Myocyte (in vitro differentiated cells): ENCODE measurements around the gene PREPL. TPM values are rescaled to one million over a fixed set of nuclear protein-coding genes. Genes with fewer than 3 reads are reported as not detected.
"Not testable (repeated sequence)": the region's sequence is repeated elsewhere in the genome, so short reads cannot be mapped to it uniquely, and the experiment has no call there.

Experiments used
- DNase-seq: peaks from one replicate; pipeline ENCODE4 v3.0.0-alpha.2; 2012; ENCODE audit warnings: low read depth
- polyA plus RNA-seq: library from polyadenylated mRNA; unstranded; fragments of >200 nt; gene quantifications from one replicate; pipeline ENCODE4 v1.2.1, GENCODE V29; 2012; ENCODE audit warnings: missing spikeins
- total RNA-seq: library from RNA; depleted of rRNA; stranded (reverse); fragments of >200 nt; gene quantifications from 2 replicates; pipeline ENCODE4 v1.2.3, GENCODE V29; 2014

PREPL gene
- 258 and 369 TPM in 2 replicates for total RNA-seq
- 50.3 TPM for polyA plus RNA-seq

- peak; percentile 99 for DNase-seq
Observed at GRCh38 chr2:44361330-44362206, at the start of gene PREPL, which contains the start of gene CAMKMT. TSS of gene PREPL (minus strand) at chr2:44361494. CDS start at chr2:44346342, 15,152 bp downstream. TSS of gene CAMKMT (plus strand) at chr2:44361947.

- no peak for DNase-seq
Observed at GRCh38 chr2:44398243-44398897, 37.1 kb upstream of the PREPL start.

GRCh38 chr2:44397447-44398175, 36.3 kb upstream of the PREPL start:
- DNase-seq, result no peak

- peak; percentile 65 for DNase-seq
Observed at GRCh38 chr2:44392338-44392943, 31.1 kb upstream of the PREPL start.

GRCh38 chr2:44389895-44390294, 28.6 kb upstream of the PREPL start:
- DNase-seq, result no peak

GRCh38 chr2:44388877-44389276, 27.6 kb upstream of the PREPL start:
- no peak for DNase-seq

GRCh38 chr2:44385226-44385625, 23.9 kb upstream of the PREPL start:
- not testable (repeated sequence) for DNase-seq

GRCh38 chr2:44377486-44377885, 16.2 kb upstream of the PREPL start:
- no peak for DNase-seq

GRCh38 chr2:44372246-44372645, 11.0 kb upstream of the PREPL start:
- no peak for DNase-seq

- DNase-seq, result no peak
Observed at GRCh38 chr2:44371445-44371844, 10.2 kb upstream of the PREPL start.

- DNase-seq, result no peak
Observed at GRCh38 chr2:44369392-44369791, 8.1 kb upstream of the PREPL start.

GRCh38 chr2:44367591-44367990, 6.3 kb upstream of the PREPL start:
- no peak for DNase-seq

GRCh38 chr2:44364604-44365003, 3.3 kb upstream of the PREPL start:
- DNase-seq, result no peak

- DNase-seq, result peak; percentile 60
Observed at GRCh38 chr2:44362207-44363015, 1.1 kb upstream of the PREPL start.

- DNase-seq, result no peak
Observed at GRCh38 chr2:44360749-44361329, 455 bp downstream of the PREPL start.

GRCh38 chr2:44358503-44358902, 2.8 kb downstream of the PREPL start:
- peak; percentile 96 for DNase-seq

GRCh38 chr2:44354761-44355160, 6.5 kb downstream of the PREPL start:
- no peak for DNase-seq

- DNase-seq, result no peak
Observed at GRCh38 chr2:44352510-44352909, 8.8 kb downstream of the PREPL start.

- DNase-seq, result peak; percentile 72
Observed at GRCh38 chr2:44351676-44352075, 9.6 kb downstream of the PREPL start.

GRCh38 chr2:44351088-44351487, 10.2 kb downstream of the PREPL start:
- DNase-seq, result peak; percentile 52
